Panc1 (cell line): Measurements from ENCODE around the gene SOCS2.

Experiments
- POLR2AphosphoS5 ChIP-seq: IDR thresholded peaks from 2 replicates; pipeline ENCODE4 v1.6.1; 2012; ENCODE audit warnings: mild to moderate bottlenecking, low read depth, low read length, moderate library complexity
- REST ChIP-seq, 2 experiments: IDR thresholded peaks; 2 replicates each; pipeline ENCODE4 v1.6.1; 2011 to 2012; ENCODE audit warnings: low read depth in 2 of 2, control low read depth in 1 of 2, low read length in 1 of 2, mild to moderate bottlenecking in 1 of 2, moderate library complexity in 1 of 2; ENCODE audit not compliant: insufficient read depth in 1 of 2
- TF ChIP-seq, protein P1 (sequence below): fragments of 450-650 bp; IDR thresholded peaks from 2 replicates; pipeline ENCODE4 v1.5.1; 2017; ENCODE audit warnings: mild to moderate bottlenecking

GRCh38 chr12:93541578-93542225 lies 30.8 kb upstream of the SOCS2 start:
- TF ChIP-seq POLR2AphosphoS5 = no peak
- TF ChIP-seq, protein P1, sequence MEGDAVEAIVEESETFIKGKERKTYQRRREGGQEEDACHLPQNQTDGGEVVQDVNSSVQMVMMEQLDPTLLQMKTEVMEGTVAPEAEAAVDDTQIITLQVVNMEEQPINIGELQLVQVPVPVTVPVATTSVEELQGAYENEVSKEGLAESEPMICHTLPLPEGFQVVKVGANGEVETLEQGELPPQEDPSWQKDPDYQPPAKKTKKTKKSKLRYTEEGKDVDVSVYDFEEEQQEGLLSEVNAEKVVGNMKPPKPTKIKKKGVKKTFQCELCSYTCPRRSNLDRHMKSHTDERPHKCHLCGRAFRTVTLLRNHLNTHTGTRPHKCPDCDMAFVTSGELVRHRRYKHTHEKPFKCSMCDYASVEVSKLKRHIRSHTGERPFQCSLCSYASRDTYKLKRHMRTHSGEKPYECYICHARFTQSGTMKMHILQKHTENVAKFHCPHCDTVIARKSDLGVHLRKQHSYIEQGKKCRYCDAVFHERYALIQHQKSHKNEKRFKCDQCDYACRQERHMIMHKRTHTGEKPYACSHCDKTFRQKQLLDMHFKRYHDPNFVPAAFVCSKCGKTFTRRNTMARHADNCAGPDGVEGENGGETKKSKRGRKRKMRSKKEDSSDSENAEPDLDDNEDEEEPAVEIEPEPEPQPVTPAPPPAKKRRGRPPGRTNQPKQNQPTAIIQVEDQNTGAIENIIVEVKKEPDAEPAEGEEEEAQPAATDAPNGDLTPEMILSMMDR = no peak
- no peak for TF ChIP-seq REST (IDR thresholded peaks at IDR 0.05; ENCODE audit: insufficient read depth in 1 of 2, low read depth in 2 of 2, low read length in 1 of 2)
